ENCODE data around the gene CAMTA1. TPM values are rescaled to one million over a fixed set of nuclear protein-coding genes. Genes with fewer than 3 reads are reported as not detected.

Gene CAMTA1
- polyA plus RNA-seq, 1 donor (not counting 4 experiments of a cell fraction or from before 2014, with no cell fraction given), result 51.4 TPM

DNA sequence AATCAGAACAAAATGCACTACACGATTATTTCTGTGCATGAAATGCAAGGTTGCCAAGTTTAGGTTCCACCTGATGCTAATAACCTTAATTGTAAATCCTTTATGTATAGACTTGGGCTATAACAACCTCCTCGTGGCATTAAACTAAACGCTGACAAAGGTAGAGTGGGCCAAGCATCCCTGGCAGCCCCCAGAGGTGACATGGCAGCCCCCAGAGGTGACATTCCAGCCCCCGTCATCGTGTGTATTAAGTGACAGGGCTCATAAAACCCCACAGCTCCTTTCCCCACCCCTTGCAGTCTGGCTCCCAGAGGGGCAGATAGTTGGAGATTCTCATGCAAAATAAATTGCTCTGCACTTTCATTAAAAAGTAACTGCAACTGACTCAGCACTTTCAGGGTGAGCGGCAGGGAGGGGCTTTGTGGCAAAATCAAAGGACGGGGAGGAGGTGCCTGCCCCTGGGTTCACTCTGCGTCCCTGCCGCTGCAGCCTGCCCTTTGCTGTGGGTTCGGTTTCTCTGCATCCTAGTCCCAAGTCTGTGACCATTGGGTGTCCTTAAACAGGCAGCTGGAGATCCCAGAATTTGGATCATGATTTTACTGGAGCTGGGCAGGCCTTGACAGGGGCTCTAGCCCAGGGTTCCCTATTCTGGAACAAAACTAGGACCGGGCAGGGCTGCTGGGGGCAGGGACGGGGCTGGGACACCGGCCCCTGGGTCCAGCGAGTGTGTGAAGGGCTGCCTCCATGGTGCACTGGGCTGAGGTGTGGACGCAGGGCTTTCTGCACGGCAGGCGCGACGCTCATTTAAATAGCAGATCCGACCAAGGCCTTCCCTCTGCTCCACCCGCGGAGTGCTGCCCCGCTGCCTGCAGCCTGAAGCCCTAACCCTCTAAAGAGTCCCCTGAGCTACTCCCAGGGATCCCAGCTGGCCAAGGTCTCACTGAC is 751.0 kb downstream of the CAMTA1 start:
- H3K4me3 ChIP-seq (ENCODE audit: control insufficient read depth in 2 of 3, extremely low read depth in 1 of 3, insufficient read depth in 2 of 3, low read depth in 1 of 3, low read length in 3 of 3), result no peak overlapping the region
- dilution Hi-C loops (cut with MboI; ENCODE audit: extremely low pct_ligation_motif_present, low sequenced_read_pairs), result no loop called here
- TF ChIP-seq CTCF (optimal IDR thresholded peaks at IDR 0.05 in 1 of 3, IDR thresholded peaks at IDR 0.05 in 1 of 3, conservative IDR thresholded peaks at IDR 0.05 in 1 of 3; ENCODE audit: extremely low read depth in 1 of 3, insufficient read depth in 2 of 3, low read length in 3 of 3) (no peak), EZH2 (IDR thresholded peaks at IDR 0.05; ENCODE audit: low read length) (no peak)
- no peak overlapping the region for H3K4me2 ChIP-seq (ENCODE audit: control insufficient read depth, extremely low read depth, insufficient read depth, low read depth, low read length)
- H3K36me3 ChIP-seq (ENCODE audit: control insufficient read depth in 2 of 2, extremely low read depth in 1 of 2, insufficient read depth in 2 of 2, low read length in 2 of 2), result no peaks in the 10 kb centered on the region
- H3K27me3 ChIP-seq (ENCODE audit: control insufficient read depth, extremely low read depth, insufficient read depth, low read length), result peaks cover 19% of the 10 kb centered on the region
- H3K9ac ChIP-seq (ENCODE audit: control insufficient read depth, extremely low read depth, insufficient read depth, low read length), result no peak overlapping the region
- no peaks in the 10 kb centered on the region for H3K9me3 ChIP-seq (ENCODE audit: control insufficient read depth, low read depth, low read length)
- H3K4me1 ChIP-seq (ENCODE audit: control insufficient read depth, extremely low read depth, insufficient read depth, low read length), result peaks cover 3% of the 10 kb centered on the region
- no peak overlapping the region for H3K27ac ChIP-seq (ENCODE audit: control insufficient read depth, insufficient read depth, low read length)
- DNase-seq (ENCODE audit: low read depth, low spot score) (no peak), FAIRE-seq (no peak)
- H3K9me1 ChIP-seq (ENCODE audit: control insufficient read depth, extremely low read depth, insufficient read depth, low read length), result no peaks in the 10 kb centered on the region
- no peaks in the 10 kb centered on the region for H3K79me2 ChIP-seq (ENCODE audit: control insufficient read depth, insufficient read depth, low read length)
- no peak overlapping the region for H2AFZ ChIP-seq (ENCODE audit: control insufficient read depth, low read length)
- H4K20me1 ChIP-seq (ENCODE audit: control insufficient read depth, extremely low read depth, insufficient read depth, low read length), result no peaks in the 10 kb centered on the region

DNA sequence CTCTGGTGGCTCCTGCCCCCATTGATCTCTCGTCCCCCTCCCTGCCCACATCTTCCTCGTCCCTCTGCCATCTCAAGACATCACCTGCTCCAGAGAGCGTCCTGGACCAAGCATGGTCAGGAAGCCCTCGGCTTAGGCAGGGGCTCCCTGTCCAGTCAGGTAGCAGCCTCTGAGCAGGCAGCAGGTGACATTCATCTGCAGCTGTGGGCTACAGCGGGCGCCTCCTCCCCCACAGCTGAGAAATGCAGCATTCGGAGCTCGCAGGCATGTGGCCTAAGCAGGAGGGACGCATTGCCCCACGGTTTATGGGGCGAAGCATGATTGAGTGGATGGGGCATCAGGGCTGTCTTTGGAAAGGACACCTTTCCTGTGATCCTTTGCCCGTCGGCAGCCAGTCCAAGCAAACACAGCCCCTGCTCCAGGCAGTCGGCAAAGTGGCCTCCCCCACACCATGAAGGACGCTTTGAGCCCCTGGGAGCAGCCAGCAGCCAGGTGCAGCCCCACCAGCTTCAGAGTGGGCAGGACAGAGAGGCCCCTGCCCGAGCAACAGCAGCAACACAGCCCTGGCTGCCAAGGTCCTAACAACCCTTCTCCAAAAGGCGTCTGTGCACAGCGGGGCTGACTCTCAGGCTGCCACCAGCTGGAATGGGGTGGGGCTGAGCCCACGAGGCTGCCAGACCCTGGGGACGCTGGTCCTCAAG is 751.8 kb downstream of the CAMTA1 start:
- H3K9me3 ChIP-seq (ENCODE audit: control insufficient read depth, low read depth, low read length), result no peaks in the 10 kb centered on the region
- H3K27ac ChIP-seq (ENCODE audit: control insufficient read depth, insufficient read depth, low read length), result no peak overlapping the region
- no peak for DNase-seq (ENCODE audit: low read depth, low spot score)
- H3K27me3 ChIP-seq (ENCODE audit: control insufficient read depth, extremely low read depth, insufficient read depth, low read length), result peaks cover 19% of the 10 kb centered on the region
- H3K4me1 ChIP-seq (ENCODE audit: control insufficient read depth, extremely low read depth, insufficient read depth, low read length), result peaks cover 3% of the 10 kb centered on the region
- no peaks in the 10 kb centered on the region for H3K79me2 ChIP-seq (ENCODE audit: control insufficient read depth, insufficient read depth, low read length)
- H3K9ac ChIP-seq (ENCODE audit: control insufficient read depth, extremely low read depth, insufficient read depth, low read length), result no peak overlapping the region
- TF ChIP-seq CTCF (optimal IDR thresholded peaks at IDR 0.05 in 1 of 3, IDR thresholded peaks at IDR 0.05 in 1 of 3, conservative IDR thresholded peaks at IDR 0.05 in 1 of 3; ENCODE audit: extremely low read depth in 1 of 3, insufficient read depth in 2 of 3, low read length in 3 of 3) (no peak), EZH2 (IDR thresholded peaks at IDR 0.05; ENCODE audit: low read length) (no peak)
- FAIRE-seq, result no peak
- H2AFZ ChIP-seq (ENCODE audit: control insufficient read depth, low read length), result no peak overlapping the region
- no peaks in the 10 kb centered on the region for H3K36me3 ChIP-seq (ENCODE audit: control insufficient read depth in 2 of 2, extremely low read depth in 1 of 2, insufficient read depth in 2 of 2, low read length in 2 of 2)
- no peaks in the 10 kb centered on the region for H4K20me1 ChIP-seq (ENCODE audit: control insufficient read depth, extremely low read depth, insufficient read depth, low read length)
- H3K9me1 ChIP-seq (ENCODE audit: control insufficient read depth, extremely low read depth, insufficient read depth, low read length), result no peaks in the 10 kb centered on the region
- no peak overlapping the region for H3K4me3 ChIP-seq (ENCODE audit: control insufficient read depth in 2 of 3, extremely low read depth in 1 of 3, insufficient read depth in 2 of 3, low read depth in 1 of 3, low read length in 3 of 3)
- dilution Hi-C loops (cut with MboI; ENCODE audit: extremely low pct_ligation_motif_present, low sequenced_read_pairs), result no loop called here
- H3K4me2 ChIP-seq (ENCODE audit: control insufficient read depth, extremely low read depth, insufficient read depth, low read depth, low read length), result no peak overlapping the region

All from keratinocyte (primary cell).